Glomerular endothelial cell (primary cell): ENCODE data around the gene OXER1. TPM values are rescaled to one million over a fixed set of nuclear protein-coding genes. Genes with fewer than 3 reads are reported as not detected.
A peak's percentile ranks its signal among the peaks of the same experiment; 100 is the strongest.
"Not testable (repeated sequence)": the region's sequence is repeated elsewhere in the genome, so short reads cannot be mapped to it uniquely, and the experiment has no call there.

ENCODE experiments used
- DNase-seq: peaks from one replicate; pipeline ENCODE4 v3.0.0-alpha.2; 2011; ENCODE audit warnings: low read depth, low spot score; ENCODE audit errors: extremely low read depth
- total RNA-seq: library from RNA; depleted of rRNA; stranded (reverse); fragments of >200 nt; gene quantifications from 2 replicates; pipeline ENCODE4 v1.2.3, GENCODE V29; 2015

OXER1 gene
- total RNA-seq, 1 donor from 2014 or later: not detected

DNA sequence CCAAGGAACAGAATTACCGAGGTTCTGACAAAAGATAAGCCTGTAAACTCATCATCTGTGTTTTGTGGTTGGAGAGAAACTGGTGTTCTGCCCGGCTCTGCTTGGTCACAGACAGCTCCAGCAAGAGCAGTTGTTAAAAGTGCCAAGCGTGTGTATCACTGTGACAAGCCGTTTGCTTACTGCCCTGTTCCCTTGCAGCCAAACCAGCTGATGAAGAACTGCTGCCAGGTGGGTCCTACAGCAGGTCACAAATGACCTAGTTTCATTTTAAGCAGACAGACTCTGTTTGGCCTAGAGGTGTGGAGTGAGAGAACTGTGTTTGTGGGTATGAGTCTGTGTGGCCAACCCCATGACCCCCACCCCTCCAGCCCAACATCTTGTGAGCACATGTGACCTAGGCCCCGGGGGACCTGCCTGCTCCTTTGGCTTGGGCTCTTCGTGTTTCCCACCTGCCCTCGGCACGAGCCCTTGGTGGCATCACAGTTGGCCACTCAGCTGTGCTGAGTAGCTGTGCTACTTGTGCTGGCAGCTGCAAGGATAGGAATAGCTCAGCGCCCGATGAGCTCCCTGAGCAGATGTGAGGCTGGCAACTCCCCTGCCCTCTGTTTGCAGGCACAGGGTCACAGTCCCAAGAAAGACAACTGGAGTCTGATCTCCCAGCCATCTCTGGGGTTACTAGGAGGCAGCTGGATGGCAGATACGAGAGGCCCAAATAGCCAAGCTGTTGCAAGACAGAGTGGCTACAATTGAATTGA is 9.7 kb downstream of the OXER1 start:
- DNase-seq: no peak

DNA sequence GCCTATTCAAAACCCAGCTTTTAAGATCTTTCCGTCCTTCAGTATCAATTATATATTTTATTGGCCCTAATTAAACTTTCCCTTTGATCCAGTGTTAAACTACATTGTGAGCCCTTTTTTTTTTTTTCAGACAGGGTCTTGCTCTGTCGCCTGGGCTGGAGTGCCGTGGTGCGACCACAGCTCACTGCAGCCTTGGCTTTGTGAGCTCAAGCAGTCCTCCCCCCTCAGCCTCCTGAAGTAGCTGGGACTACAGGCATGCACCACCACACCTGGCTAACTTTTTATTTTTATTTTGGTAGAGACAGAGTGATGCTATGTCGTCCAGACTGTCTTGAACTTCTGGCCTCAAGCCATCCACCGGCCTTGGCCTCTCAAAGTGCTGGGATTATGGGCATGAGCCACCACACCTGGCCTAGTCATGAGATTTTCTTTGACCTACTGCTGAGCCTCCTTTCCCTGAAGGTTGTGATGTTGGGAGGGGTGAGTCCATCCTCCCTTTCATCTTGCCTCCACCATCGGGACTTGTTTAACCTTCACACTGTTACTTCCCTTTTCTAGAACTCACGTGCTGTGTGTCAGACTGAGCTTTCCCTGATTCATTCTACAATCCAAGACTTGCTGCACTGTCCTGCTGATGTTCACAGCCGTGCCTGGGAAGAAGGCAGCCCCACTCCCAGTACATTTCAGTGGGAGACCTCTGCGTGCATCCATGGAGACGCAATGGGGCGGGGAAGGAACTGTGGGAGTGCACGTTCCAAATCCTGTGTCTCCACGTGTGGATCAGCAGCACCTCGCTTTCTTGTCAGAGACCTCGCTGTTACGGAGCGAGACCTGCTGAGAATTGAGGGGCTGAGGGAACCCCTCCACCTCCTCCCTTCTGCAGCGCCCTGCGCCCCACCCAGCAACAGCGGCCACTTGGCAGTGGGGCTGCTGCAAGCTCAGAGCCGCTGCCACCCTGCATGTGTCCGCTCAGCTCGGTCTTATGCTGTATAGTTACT is 10.8 kb downstream of the OXER1 start:
- DNase-seq: no peak

DNA sequence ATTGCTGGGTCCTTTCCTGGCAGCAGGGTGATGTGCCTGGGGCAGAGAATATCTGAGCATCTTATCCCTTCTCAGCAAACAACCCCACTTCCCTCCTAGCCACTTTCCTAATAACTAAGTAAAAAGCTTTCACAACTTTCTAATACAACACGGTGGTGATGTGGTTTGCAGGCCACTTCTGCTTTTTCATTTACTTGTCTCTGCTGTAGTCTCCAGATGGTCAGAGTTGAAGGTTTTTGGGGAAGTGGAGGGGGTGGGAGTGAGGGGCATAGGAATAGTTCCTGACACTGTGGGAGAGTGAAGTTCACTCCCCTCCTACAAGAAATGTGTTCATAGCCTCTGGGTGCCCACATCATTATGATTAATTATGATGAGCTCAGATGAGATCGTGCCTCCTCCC is 11.6 kb downstream of the OXER1 start:
- DNase-seq: no peak

DNA sequence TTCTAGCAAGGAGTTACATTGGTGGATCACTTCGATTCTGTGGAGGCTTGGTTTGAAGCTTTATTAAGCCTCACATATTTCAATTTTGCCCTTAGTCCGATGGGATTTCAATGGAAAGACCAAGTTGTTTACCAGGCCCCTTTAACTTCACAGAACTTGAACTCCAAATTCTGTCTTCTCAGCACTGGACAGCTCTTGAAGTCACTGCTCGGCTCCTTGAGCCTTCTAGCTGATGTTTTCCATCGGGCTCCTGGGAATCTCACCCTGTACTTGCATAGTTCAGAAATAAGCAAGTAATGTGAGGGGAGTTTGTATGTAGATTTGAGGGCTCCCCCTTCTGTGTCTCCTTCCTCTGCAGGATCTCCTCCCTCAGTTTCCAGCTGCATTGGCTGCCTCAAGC is 15.1 kb downstream of the OXER1 start:
- no peak for DNase-seq

DNA sequence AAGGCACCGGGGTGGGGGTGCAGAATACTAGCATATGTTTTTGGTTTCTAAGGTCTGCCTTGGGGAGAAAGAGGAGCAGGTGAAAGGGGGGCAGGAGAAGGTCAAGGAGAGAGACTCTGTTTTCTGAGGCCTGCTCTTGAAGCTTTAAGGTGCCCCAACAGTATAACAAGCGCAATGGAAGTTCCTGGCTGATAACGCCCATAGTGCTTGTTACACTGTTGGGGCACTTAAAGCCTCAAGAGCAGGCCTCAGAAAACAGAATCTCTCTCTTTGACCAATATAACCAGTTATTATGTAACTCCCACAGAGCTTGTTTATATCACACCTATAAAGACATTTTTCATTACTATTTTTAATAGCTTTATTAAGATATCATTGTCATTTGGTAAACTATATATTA is 16.5 kb downstream of the OXER1 start:
- no peak for DNase-seq

DNA sequence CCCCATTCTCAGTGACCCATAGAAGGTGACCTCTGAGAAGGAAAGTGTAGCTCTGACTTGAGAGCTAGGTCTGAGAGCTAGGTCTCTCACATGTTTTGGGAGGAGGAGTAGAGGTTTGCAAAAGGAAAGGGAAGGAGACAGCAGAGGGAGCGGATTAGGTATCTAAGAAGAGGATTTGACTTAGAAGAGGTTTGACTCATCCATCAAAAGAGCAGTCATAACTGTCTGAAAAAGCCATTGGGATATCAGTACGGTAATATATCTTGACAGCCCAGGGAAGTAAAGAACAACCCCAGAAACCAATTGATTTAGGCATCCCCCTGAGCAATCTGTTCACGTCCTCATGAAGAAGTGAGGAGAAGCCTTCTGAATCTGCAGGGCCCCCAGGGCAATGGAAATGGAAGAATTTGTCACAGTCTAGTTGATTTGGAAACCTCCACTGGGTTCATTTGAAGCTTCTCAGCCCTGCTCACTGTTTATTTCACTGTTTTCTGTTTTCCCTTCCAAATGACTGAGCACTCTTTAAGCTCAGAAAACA is 19.3 kb downstream of the OXER1 start:
- no peak for DNase-seq

DNA sequence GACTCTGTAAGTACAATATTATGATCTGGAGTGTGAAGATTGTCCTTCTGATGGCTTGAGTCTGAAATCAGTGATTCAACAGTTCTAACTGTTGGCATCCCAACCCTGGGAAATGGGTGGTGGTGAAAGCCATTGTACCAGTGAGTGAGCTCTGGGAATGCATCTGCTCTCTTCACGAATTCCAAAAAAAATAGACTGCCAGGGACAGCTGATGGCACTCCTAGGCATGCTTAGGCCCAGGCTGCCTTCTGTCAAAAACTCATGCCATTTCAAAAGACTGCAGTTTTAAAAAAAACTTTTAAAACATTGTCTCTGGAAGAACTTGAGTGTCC is 20.3 kb downstream of the OXER1 start:
- DNase-seq: no peak

DNA sequence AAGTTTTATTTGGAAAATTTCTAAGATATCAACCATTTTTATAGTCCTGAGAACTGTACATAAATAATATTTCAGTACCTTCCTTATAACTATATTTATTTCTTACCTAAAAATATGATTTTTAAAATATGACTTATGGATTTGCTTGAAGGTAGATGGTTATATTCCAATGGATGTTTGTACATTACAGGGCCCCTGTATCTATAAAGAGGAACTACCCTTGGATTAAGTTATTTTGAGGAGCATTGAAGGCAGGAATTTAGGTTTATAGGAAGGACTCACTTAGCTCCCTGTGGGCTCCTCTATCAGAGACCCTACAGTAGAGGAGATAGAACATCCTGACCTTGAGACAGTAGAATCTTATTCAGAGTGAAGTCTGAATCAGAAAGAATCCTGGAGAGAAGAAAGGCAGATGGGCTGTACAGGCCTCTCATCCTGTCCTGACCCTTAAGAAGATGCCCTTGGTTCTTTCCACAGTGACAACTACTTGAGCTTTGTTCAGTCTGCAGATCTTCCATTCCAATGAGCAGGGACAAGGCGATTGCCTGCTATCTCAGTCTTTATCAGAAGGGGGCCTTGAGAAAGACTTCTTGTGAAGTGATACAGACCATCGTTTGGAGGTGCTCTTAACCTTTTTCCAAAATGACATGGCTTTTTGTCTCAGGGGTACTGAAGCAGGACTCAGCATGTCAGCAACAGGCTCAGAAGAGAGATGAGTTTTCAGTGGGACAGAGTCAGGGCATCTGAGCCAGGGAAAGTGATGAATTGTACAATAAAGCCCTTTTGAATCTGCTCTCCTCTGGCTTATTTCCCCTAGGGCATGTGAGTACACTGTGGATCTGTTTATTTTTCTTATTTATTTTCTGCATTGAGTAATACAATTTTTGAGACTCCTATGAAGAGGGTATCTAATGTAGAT is 20.9 kb downstream of the OXER1 start:
- no peak for DNase-seq

DNA sequence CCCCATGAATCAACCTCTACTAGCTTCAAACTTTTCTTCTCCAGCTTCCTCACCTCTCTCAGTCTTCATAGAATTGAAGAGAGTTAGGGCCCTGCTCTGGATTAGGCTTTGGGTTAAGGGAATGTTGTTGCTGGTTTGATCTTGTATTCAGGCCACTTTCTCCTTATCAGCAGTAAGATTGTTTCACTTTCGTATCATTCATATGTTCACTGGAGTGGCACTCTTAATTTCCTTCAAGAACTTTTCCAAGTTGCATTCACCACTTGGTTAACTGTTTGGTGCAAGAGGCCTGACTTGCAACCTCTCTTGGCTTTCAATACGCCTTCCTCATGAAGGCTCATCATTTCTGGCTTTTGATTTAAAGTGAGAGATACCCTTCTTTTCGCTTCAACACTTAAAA is 22.8 kb downstream of the OXER1 start:
- no peak for DNase-seq

DNA sequence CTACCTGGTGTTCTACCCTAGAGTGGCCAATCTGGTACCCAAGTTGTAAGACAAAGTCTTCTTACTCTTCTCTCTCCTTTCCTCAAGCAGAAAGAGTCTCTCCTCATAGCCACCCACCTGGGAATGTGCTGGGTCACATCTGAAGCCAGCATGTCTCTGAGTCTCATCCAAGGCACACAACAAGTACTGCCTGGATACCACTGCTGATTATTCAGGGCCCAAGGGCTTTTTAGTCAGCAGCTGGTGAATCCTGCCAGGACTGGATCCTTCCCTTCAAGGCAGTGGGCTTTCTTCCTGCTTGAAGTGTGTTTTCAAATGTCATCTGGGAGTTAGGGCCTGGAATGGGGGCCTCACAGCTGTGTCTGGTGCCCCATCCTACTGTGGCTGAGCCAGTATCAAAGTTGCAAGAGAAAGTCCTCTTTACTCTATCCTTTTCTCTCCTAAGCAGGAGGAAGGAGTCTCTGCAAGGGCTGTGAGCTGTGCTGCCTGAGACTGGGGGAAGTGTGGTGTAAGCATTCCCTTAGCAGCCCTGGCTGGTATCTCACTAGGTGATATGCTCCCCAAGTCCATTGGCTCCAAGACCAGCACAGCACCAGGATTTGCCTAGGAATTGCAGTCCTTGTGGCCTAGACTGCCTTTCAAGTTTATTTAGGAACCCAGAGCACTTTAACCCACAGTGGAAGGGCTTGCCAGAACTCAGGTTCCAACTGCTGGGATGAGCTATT is 27.2 kb downstream of the OXER1 start:
- DNase-seq: no peak

DNA sequence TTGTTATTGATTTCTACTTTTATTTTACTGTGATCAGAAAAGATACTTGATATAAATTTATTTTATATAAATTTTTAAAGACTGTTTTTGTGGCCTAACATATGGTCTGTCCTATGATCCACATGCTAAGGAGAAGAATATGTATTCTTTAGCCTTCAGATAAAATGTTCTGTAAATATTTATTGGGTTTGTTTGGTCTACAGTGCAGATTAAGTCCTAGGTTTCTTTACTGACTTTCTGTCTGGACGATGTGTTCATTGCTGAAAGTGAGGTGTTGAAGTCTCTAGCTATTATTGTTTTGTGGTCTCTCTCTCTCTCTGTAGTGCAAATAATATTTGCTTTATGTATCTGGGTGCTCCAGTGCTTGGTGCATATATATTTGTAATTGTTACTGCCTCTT is 30.1 kb downstream of the OXER1 start:
- no peak for DNase-seq

DNA sequence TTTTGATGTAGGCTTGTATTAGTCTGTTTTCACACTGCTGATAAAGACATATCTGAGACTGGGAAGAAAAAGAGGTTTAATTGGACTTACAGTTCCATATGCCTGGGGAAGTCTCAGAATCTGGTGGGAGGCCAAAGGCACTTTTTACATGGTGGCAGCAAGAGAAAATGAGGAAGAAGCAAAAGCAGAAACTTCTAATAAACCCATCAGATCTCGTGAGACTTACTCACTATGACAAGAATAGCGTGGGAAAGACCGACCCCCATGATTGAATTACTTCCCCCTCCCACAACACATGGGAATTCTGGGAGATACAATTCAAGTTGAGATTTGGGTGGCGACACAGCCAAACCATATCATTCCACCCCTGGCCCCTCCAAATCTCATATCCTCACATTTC is 32.6 kb downstream of the OXER1 start:
- DNase-seq: not testable (repeated sequence)

DNA sequence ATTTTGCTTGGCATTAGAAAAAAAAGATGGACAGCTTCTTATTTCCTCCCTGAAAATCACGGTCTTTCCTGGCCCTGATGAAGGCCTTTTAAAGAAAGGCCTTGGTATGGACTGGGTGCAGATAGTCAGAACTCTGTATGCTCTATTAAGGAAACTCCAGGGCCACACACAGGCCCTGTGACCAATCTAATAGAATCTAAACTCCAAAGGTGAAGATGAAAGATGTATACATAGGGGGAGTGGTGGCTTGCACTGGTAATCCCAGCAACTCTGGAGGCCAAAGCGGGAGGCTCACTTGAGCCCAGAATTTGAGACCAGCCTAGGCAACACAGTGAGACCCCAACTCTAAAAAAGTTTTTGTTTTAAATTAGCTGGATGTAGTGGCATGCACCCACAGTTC is 37.3 kb downstream of the OXER1 start:
- DNase-seq: no peak

DNA sequence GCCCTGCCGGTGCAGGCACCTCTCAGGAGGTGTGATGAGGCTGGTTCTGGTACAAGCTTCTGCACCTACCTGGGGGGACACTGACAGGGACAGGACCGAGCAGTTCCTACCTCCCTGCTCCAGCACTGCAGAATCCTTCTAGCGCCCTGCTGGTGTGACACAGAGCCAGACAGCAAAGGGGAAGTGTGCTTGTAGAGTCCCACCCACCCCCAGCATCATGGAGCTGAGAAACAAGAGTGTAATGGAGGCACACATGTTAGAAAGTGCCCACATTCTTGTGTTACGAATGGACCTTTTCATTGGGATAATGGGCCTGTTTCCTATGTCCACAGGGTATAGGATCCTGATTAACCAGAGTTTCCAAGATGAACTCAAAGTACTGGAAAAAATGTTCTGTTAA is 38.3 kb downstream of the OXER1 start:
- DNase-seq: no peak

DNA sequence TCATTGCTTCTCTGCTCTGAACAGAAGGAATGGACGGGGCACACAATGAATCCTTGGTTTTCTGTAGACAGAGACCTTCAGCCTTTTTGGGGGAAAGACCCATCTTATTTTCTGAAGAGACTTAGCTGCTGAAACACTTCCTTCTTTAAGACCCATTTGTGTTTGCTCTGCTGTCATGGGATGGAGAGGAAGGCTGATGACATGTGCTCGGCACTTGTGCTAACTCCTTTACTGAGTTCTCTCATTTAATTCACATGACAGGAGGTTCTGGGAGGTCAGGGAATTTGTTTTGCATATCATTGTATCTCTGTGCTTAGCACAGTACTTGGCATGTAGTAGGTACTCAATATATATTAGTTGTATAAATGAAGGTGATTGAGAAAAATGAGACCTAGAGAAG is 39.0 kb downstream of the OXER1 start:
- no peak for DNase-seq

DNA sequence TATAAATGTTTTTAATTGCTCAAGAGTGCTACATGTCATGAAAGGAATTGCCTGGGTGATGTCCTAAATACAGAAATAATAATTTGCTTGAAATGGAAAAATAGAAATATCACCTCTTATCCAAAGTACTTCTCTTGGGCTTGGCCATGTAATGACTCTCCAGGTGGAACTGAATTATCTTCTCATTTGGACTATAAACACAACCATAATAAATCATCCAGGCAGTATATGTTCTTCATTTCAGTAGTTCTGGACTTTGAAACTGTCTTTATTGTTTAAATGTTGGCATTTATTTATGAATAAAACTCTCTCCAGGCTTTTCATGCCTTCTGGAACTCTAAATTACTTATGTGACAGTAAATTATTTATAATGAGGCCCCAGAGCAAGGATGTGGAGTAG is 40.5 kb downstream of the OXER1 start:
- no peak for DNase-seq

DNA sequence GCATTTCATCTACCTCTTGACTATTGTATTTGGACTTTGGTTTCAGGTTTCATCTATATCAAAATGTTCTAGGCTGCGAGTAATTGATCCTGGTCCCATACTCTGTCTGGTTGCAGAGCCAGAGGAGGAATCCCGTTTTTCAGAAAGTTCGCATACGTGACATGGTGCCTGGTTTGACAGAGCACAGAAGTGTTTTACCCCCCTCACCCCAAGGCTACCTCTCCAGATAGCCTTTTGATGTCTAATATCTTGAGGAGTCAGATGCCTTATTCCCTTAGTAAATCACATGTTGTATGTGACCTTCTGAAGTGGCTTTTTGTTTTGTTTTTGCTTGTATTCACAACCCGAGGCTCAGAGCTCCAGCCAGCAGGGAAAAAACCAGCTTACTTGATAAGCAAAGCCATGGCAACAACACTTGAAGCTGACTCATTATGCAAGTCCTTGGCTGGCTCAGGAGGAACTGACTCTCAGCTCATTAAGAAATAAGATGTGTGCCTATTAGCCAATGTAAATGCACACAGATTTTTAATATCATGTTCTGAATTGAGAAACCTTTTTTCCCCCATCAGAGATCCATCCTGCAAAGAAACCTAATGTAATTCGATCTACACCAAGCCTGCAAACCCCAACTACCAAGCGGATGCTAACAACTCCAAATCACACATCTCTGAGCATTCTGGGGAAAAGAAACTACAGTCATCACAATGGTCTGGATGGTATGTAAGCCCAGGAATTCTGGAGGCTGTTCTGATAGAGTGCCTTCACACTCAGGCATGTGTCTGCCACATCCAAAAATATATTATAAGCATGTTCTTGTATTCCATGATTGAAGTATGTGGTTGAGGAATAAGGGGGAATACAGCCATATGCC is 41.4 kb downstream of the OXER1 start:
- DNase-seq: peak; percentile 29

DNA sequence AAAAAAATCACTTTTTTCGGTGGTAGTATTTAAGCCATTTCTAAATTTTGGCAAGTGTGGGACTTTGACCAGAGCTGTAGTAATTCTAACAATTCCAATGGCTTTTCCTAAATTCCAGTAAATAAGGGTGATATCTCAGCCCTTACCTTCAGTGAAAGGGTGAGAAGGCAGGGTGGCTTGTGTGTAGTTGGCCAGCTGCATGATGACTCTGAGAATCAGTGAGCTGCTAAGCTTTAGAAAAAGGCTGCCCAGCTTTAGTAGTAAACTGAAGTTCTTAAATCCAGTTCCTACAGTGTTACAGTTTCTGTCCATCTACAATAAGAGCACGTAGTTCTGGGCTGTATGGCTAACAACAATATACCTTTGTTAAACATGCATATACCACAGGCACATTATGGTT is 42.0 kb downstream of the OXER1 start:
- no peak for DNase-seq

DNA sequence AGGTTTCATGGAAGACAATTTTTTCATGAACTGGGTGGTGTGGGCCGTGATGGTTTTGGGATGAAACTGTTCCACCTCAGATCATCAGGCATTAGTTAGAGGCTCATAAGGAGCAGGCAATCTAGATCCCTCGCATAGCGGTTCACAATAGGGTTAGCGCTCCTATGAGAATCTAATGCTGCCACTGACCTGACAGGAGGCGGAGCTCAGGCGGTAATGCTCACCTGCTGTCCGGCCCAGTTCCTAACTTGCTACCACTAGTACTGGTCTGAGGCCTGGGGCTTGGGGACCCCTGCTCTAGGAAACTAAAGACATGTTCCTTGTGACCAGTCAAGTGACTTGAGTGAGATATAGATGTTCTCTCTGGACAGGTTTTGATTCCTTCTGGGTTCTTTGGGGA is 49.2 kb downstream of the OXER1 start:
- no peak for DNase-seq
